ENCODE measurements around the gene CHTOP. TPM values are rescaled to one million over a fixed set of nuclear protein-coding genes. Genes with fewer than 3 reads are reported as not detected.

Gene CHTOP
- total and polyA plus RNA-seq, 2 of the 4 experiments (the other 2 are of a cell fraction) = 33.9 to 50.8 TPM

- Histone ChIP-seq H3K4me2 (ENCODE audit: low read depth, low read length) (no peak overlapping the region), H2BK120ac (ENCODE audit: low read depth, low read length) (no peak overlapping the region), H2BK15ac (ENCODE audit: low read depth, low read length) (no peak overlapping the region), H3K23ac (ENCODE audit: low read depth, low read length) (no peak overlapping the region), H4K91ac (ENCODE audit: insufficient read depth, low read depth, low read length) (no peak overlapping the region), H3K27me3 (ENCODE audit: control insufficient read depth, insufficient read depth, low read length) (no peaks in the 10 kb centered on the region), H3K27ac (ENCODE audit: insufficient read depth, low read length) (no peak overlapping the region), H3K36me3 (ENCODE audit: control insufficient read depth, insufficient read depth, low read length) (no peaks in the 10 kb centered on the region), H2BK20ac (ENCODE audit: low read depth, low read length) (no peak overlapping the region), H3K9ac (ENCODE audit: low read depth, low read length) (no peak overlapping the region), H4K20me1 (ENCODE audit: insufficient read depth, low read length) (no peaks in the 10 kb centered on the region), H3K4me1 (ENCODE audit: control insufficient read depth, insufficient read depth, low read length) (peaks cover 8% of the 10 kb centered on the region), H3K4me3 (ENCODE audit: insufficient read depth, low read depth, low read length) (no peak overlapping the region), H2AK9ac (replicated peaks; ENCODE audit: low read depth, low read length, poor library complexity) (no peak overlapping the region), H3K56ac (ENCODE audit: extremely low read depth, insufficient read depth, low read length) (no peak overlapping the region), H4K8ac (ENCODE audit: low read depth in 2 of 2, low read length in 2 of 2) (no peak overlapping the region), H3K9me3 (ENCODE audit: control insufficient read depth, insufficient read depth, low read length) (no peaks in the 10 kb centered on the region), H3K79me1 (ENCODE audit: low read depth in 1 of 2, low read length in 2 of 2) (peaks cover 5 to 17% of the 10 kb centered on the region in 2 experiments; a peak in 3 of 4 replicates), H3K14ac (replicated peaks; ENCODE audit: low read depth, low read length) (no peak overlapping the region), H3K4ac (ENCODE audit: low read depth, low read length) (no peak overlapping the region), H2BK5ac (ENCODE audit: low read depth, low read length, poor library complexity, severe bottlenecking) (no peak overlapping the region), H3K18ac (ENCODE audit: low read depth, low read length) (no peak overlapping the region), H3K9me1 (ENCODE audit: insufficient read depth, low read length) (no peaks in the 10 kb centered on the region; the same call in none of the 2 replicates), H4K5ac (ENCODE audit: low read depth, low read length) (no peak overlapping the region), H2AK5ac (ENCODE audit: low read depth, low read length) (no peak overlapping the region), H2AFZ (replicated peaks; ENCODE audit: low read length, poor library complexity) (no peak overlapping the region)
- no TSS peak for BruUV-seq (replicated peaks)
- TF ChIP-seq NFE2L2 (IDR thresholded peaks at IDR 0.05; ENCODE audit: low read depth, low read length) (no peak), SMC3 (IDR thresholded peaks at IDR 0.05; ENCODE audit: low read depth, low read length) (no peak), MXI1 (IDR thresholded peaks at IDR 0.05; ENCODE audit: borderline replicate concordance, low read depth, low read length) (no peak), ELK1 (IDR thresholded peaks at IDR 0.05; ENCODE audit: borderline replicate concordance, low read depth, low read length) (no peak), USF2 (IDR thresholded peaks at IDR 0.05; ENCODE audit: low read depth, low read length) (no peak), MAZ (IDR thresholded peaks at IDR 0.05; ENCODE audit: borderline replicate concordance, low read depth, low read length) (no peak), FOS (IDR thresholded peaks at IDR 0.05; ENCODE audit: low read depth, low read length) (no peak), POLR2A (IDR thresholded peaks at IDR 0.05; ENCODE audit: low read depth, low read length) (no peak), RCOR1 (IDR thresholded peaks at IDR 0.05; ENCODE audit: insufficient replicate concordance, low read length) (no peak), RFX5 (IDR thresholded peaks at IDR 0.05; ENCODE audit: low read depth, low read length) (no peak)
- CTCF ChIA-PET = interaction anchor here (0.6 kb wide), 1 partner anchor 89 kb away, joined by 5 read pairs; no protein-coding TSS in a partner anchor
- in situ Hi-C loops (cut with MboI; ENCODE audit: low sequenced_read_pairs) (no loop called here), dilution Hi-C loops (cut with HindIII; ENCODE audit: low sequenced_read_pairs, unreplicated experiment) (no loop called here), intact Hi-C loops (cut with micrococcal nuclease) (no loop called here)
- DNase-seq (no peak), ATAC-seq (ENCODE audit: low read depth) (no peak)
- POLR2A ChIA-PET (ENCODE audit: unreplicated experiment) = no interaction called here
- no CpG with 5 or more reads among the region's 7 CpGs for whole genome bisulfite sequencing, 2 experiments (ENCODE audit: extremely low coverage in 2 of 2, insufficient read length in 1 of 2)
Observed at GRCh38 chr1:153599847-153600246, 34.0 kb upstream of the CHTOP start.
